ENCODE measurements around the gene ARHGAP30. TPM values are rescaled to one million over a fixed set of nuclear protein-coding genes. Genes with fewer than 3 reads are reported as not detected.

ARHGAP30 gene
- polyA plus RNA-seq, 1 donor (not counting 4 experiments of a cell fraction or from before 2014, with no cell fraction given), result 0.16 TPM

GRCh38 chr1:161089251-161089924 lies 19.7 kb upstream of the ARHGAP30 start, which contains the start of gene NECTIN4:
Gene NECTIN4 (minus strand): TSS chr1:161089558. CDS start chr1:161089296, 262 bp downstream.
- Histone ChIP-seq H3K9me3 (ENCODE audit: control insufficient read depth, low read depth, low read length) (no peaks in the 10 kb centered on the region), H3K36me3 (ENCODE audit: control insufficient read depth in 2 of 2, extremely low read depth in 1 of 2, insufficient read depth in 2 of 2, low read length in 2 of 2) (no peaks in the 10 kb centered on the region), H3K27me3 (ENCODE audit: control insufficient read depth, extremely low read depth, insufficient read depth, low read length) (no peaks in the 10 kb centered on the region), H3K27ac (ENCODE audit: control insufficient read depth, insufficient read depth, low read length) (peak within 1 kb of the TSS; percentile 77), H4K20me1 (ENCODE audit: control insufficient read depth, extremely low read depth, insufficient read depth, low read length) (no peaks in the 10 kb centered on the region), H3K4me1 (ENCODE audit: control insufficient read depth, extremely low read depth, insufficient read depth, low read length) (peaks cover 55% of the 10 kb centered on the region), H3K9me1 (ENCODE audit: control insufficient read depth, extremely low read depth, insufficient read depth, low read length) (no peaks in the 10 kb centered on the region), H3K79me2 (ENCODE audit: control insufficient read depth, insufficient read depth, low read length) (no peaks in the 10 kb centered on the region), H3K4me2 (ENCODE audit: control insufficient read depth, extremely low read depth, insufficient read depth, low read depth, low read length) (peak within 1 kb of the TSS; percentile 56), H3K4me3 (ENCODE audit: control insufficient read depth in 2 of 3, extremely low read depth in 1 of 3, insufficient read depth in 2 of 3, low read depth in 1 of 3, low read length in 3 of 3) (peak within 1 kb of the TSS in 2 of 3 experiments; percentile 34 to 41), H3K9ac (ENCODE audit: control insufficient read depth, extremely low read depth, insufficient read depth, low read length) (peak within 1 kb of the TSS; percentile 81), H2AFZ (ENCODE audit: control insufficient read depth, low read length) (no peak within 1 kb of the TSS)
- FAIRE-seq (no peak), DNase-seq (ENCODE audit: low read depth, low spot score) (no peak)
- TF ChIP-seq EZH2 (IDR thresholded peaks at IDR 0.05; ENCODE audit: low read length) (no peak), CTCF (optimal IDR thresholded peaks at IDR 0.05 in 1 of 3, IDR thresholded peaks at IDR 0.05 in 1 of 3, conservative IDR thresholded peaks at IDR 0.05 in 1 of 3; ENCODE audit: extremely low read depth in 1 of 3, insufficient read depth in 2 of 3, low read length in 3 of 3) (peak in 1 of 3 experiments; percentile 13)
- dilution Hi-C loops (cut with MboI; ENCODE audit: extremely low pct_ligation_motif_present, low sequenced_read_pairs), result no loop called here

GRCh38 chr1:161088587-161089110 lies 19.0 kb upstream of the ARHGAP30 start:
- H3K9ac ChIP-seq (ENCODE audit: control insufficient read depth, extremely low read depth, insufficient read depth, low read length), result peak overlapping the region; percentile 81
- peak overlapping the region; percentile 77 for H3K27ac ChIP-seq (ENCODE audit: control insufficient read depth, insufficient read depth, low read length)
- H2AFZ ChIP-seq (ENCODE audit: control insufficient read depth, low read length), result no peak overlapping the region
- H3K9me3 ChIP-seq (ENCODE audit: control insufficient read depth, low read depth, low read length), result no peaks in the 10 kb centered on the region
- DNase-seq (ENCODE audit: low read depth, low spot score) (no peak), FAIRE-seq (peak; percentile 90)
- H3K4me2 ChIP-seq (ENCODE audit: control insufficient read depth, extremely low read depth, insufficient read depth, low read depth, low read length), result peak overlapping the region; percentile 56
- H3K9me1 ChIP-seq (ENCODE audit: control insufficient read depth, extremely low read depth, insufficient read depth, low read length), result no peaks in the 10 kb centered on the region
- no peaks in the 10 kb centered on the region for H3K27me3 ChIP-seq (ENCODE audit: control insufficient read depth, extremely low read depth, insufficient read depth, low read length)
- no peaks in the 10 kb centered on the region for H3K79me2 ChIP-seq (ENCODE audit: control insufficient read depth, insufficient read depth, low read length)
- dilution Hi-C loops (cut with MboI; ENCODE audit: extremely low pct_ligation_motif_present, low sequenced_read_pairs), result no loop called here
- H3K4me3 ChIP-seq (ENCODE audit: control insufficient read depth in 2 of 3, extremely low read depth in 1 of 3, insufficient read depth in 2 of 3, low read depth in 1 of 3, low read length in 3 of 3), result peak overlapping the region in 2 of 3 experiments; percentile 34 to 41
- peaks cover 62% of the 10 kb centered on the region for H3K4me1 ChIP-seq (ENCODE audit: control insufficient read depth, extremely low read depth, insufficient read depth, low read length)
- no peak for TF ChIP-seq CTCF (optimal IDR thresholded peaks at IDR 0.05 in 1 of 3, IDR thresholded peaks at IDR 0.05 in 1 of 3, conservative IDR thresholded peaks at IDR 0.05 in 1 of 3; ENCODE audit: extremely low read depth in 1 of 3, insufficient read depth in 2 of 3, low read length in 3 of 3)
- no peak for TF ChIP-seq EZH2 (IDR thresholded peaks at IDR 0.05; ENCODE audit: low read length)
- H3K36me3 ChIP-seq (ENCODE audit: control insufficient read depth in 2 of 2, extremely low read depth in 1 of 2, insufficient read depth in 2 of 2, low read length in 2 of 2), result no peaks in the 10 kb centered on the region
- H4K20me1 ChIP-seq (ENCODE audit: control insufficient read depth, extremely low read depth, insufficient read depth, low read length), result no peaks in the 10 kb centered on the region

Measured in keratinocyte (primary cell).